DMS53 (cell line): ENCODE measurements around the gene RAB38.

ENCODE experiments used
- DNase-seq: peaks from one replicate; lab custom pipeline; 2025; lab: John Stamatoyannopoulos, UW

The RAB38 gene

GRCh38 chr11:88174709-88175568 lies at the start of gene RAB38:
RAB38 (minus strand) TSS chr11:88175443; CDS start chr11:88175384, 59 bp downstream.
- DNase-seq = peak; percentile 91

GRCh38 chr11:88213406-88213805 lies 38.2 kb upstream of the RAB38 start:
- DNase-seq = no peak

- no peak for DNase-seq
Measured at GRCh38 chr11:88212300-88212699, 37.1 kb upstream of the RAB38 start.

- DNase-seq = no peak
Measured at GRCh38 chr11:88208745-88209144, 33.5 kb upstream of the RAB38 start.

- DNase-seq = no peak
Measured at GRCh38 chr11:88206751-88207150, 31.5 kb upstream of the RAB38 start.

GRCh38 chr11:88204353-88204752 lies 29.1 kb upstream of the RAB38 start:
- no peak for DNase-seq

- DNase-seq = no peak
Measured at GRCh38 chr11:88203604-88204003, 28.4 kb upstream of the RAB38 start.

GRCh38 chr11:88202498-88202897 lies 27.3 kb upstream of the RAB38 start:
- no peak for DNase-seq

- DNase-seq = no peak
Measured at GRCh38 chr11:88196393-88196792, 21.1 kb upstream of the RAB38 start.

GRCh38 chr11:88195908-88196307 lies 20.7 kb upstream of the RAB38 start:
- DNase-seq = no peak

GRCh38 chr11:88194990-88195389 lies 19.7 kb upstream of the RAB38 start:
- DNase-seq = no peak

- DNase-seq = no peak
Measured at GRCh38 chr11:88193278-88193677, 18.0 kb upstream of the RAB38 start.

GRCh38 chr11:88188932-88189253 lies 13.7 kb upstream of the RAB38 start:
- DNase-seq = no peak

- no peak for DNase-seq
Measured at GRCh38 chr11:88188251-88188931, 13.1 kb upstream of the RAB38 start.

GRCh38 chr11:88183233-88183632 lies 8.0 kb upstream of the RAB38 start:
- DNase-seq = peak; percentile 92

GRCh38 chr11:88181776-88182175 lies 6.5 kb upstream of the RAB38 start:
- DNase-seq = no peak

GRCh38 chr11:88179971-88180629 lies 4.9 kb upstream of the RAB38 start:
- DNase-seq = no peak

- DNase-seq = no peak
Measured at GRCh38 chr11:88179141-88179540, 3.9 kb upstream of the RAB38 start.

GRCh38 chr11:88178191-88178590 lies 2.9 kb upstream of the RAB38 start:
- no peak for DNase-seq

- DNase-seq = peak; percentile 73
Measured at GRCh38 chr11:88175569-88176075, 379 bp upstream of the RAB38 start.

GRCh38 chr11:88173956-88174355 lies 1.3 kb downstream of the RAB38 start:
- DNase-seq = peak; percentile 32

GRCh38 chr11:88171982-88172381 lies 3.3 kb downstream of the RAB38 start:
- DNase-seq = no peak

- no peak for DNase-seq
Measured at GRCh38 chr11:88170673-88171072, 4.6 kb downstream of the RAB38 start.
